ENCODE results near the gene RASAL2. TPM values are rescaled to one million over a fixed set of nuclear protein-coding genes. Genes with fewer than 3 reads are reported as not detected.

RASAL2 gene
- total and polyA plus RNA-seq, 2 experiments from 2014 or later: 16.0 to 42.2 TPM

DNA sequence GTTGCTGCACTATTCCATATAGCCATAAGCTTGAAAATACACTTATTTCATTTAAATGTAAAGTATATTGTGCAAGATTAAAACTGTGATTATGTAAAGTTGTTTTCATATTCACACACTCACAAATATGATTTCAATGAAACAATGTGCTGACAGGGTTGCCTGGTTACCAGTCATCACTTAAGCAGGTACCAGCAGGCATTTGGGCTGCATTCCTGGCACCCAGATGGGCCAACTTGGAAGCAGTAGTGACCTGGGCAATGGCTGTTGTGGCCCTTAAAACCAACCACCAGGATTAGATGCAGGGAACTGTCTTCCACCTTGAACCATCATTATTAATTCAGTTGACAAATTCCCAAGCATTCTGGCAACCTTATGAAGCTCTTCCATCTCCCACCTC, 45.0 kb upstream of the RASAL2 start:
- H3K4me1 Mint-ChIP-seq: peaks cover 37% of the 10 kb centered on the region
- Histone ChIP-seq H3K27ac (ENCODE audit: low read depth) (no peak overlapping the region), H3K4me3 (no peak overlapping the region), H3K9me2 (ENCODE audit: insufficient read depth) (no peaks in the 10 kb centered on the region; the same call in 1 of the 2 replicates), H3K27me3 (ENCODE audit: insufficient read depth) (no peaks in the 10 kb centered on the region), H4K20me1 (replicated peaks; ENCODE audit: insufficient read depth) (no peaks in the 10 kb centered on the region), H3K4me1 (ENCODE audit: insufficient read depth) (peaks cover 30% of the 10 kb centered on the region), H3F3A (replicated peaks; ENCODE audit: low read depth) (0 out of 2 replicates have a peak, but pooled peaks cover 4% of the 10 kb centered on the region), H3K36me3 (ENCODE audit: insufficient read depth) (no peaks in the 10 kb centered on the region), H3K4me2 (no peak overlapping the region), H2AFZ (no peak overlapping the region), H3K79me2 (replicated peaks; ENCODE audit: insufficient read depth) (no peaks in the 10 kb centered on the region)
- no peak for DNase-seq (ENCODE audit: low spot score)
- no peaks in the 10 kb centered on the region for H3K9me3 Mint-ChIP-seq
- H3K27ac Mint-ChIP-seq: no peak overlapping the region
- H3K4me3 Mint-ChIP-seq: no peak overlapping the region
- no peaks in the 10 kb centered on the region for H3K27me3 Mint-ChIP-seq (ENCODE audit: insufficient read depth, low read depth, poor library complexity)
- ATAC-seq: no peak
- TF ChIP-seq POLR2AphosphoS5 (IDR thresholded peaks at IDR 0.05; ENCODE audit: low read depth) (no peak), EZH2 (IDR thresholded peaks at IDR 0.05; ENCODE audit: low read depth, unreplicated experiment) (no peak), EZH2phosphoT487 (IDR thresholded peaks at IDR 0.05; ENCODE audit: unreplicated experiment) (no peak), CREB1 (CRISPR knock-in tag; IDR thresholded peaks at IDR 0.05; ENCODE audit: low read depth) (no peak), ZNF114 (CRISPR knock-in tag; IDR thresholded peaks at IDR 0.05) (no peak), CTCF (conservative IDR thresholded peaks at IDR 0.05; ENCODE audit: low read depth in 2 of 2) (no peak), STAT1 (IDR thresholded peaks at IDR 0.05; ENCODE audit: unreplicated experiment) (no peak), JUNB (IDR thresholded peaks at IDR 0.05; ENCODE audit: unreplicated experiment) (no peak), ZNF462 (CRISPR knock-in tag; IDR thresholded peaks at IDR 0.05) (no peak), NANOG (IDR thresholded peaks at IDR 0.05; ENCODE audit: borderline replicate concordance) (no peak), ETS1 (IDR thresholded peaks at IDR 0.05) (no peak), ZNF331 (CRISPR knock-in tag; IDR thresholded peaks at IDR 0.05; ENCODE audit: low read depth) (no peak)
- TF ChIP-seq, protein P1, sequence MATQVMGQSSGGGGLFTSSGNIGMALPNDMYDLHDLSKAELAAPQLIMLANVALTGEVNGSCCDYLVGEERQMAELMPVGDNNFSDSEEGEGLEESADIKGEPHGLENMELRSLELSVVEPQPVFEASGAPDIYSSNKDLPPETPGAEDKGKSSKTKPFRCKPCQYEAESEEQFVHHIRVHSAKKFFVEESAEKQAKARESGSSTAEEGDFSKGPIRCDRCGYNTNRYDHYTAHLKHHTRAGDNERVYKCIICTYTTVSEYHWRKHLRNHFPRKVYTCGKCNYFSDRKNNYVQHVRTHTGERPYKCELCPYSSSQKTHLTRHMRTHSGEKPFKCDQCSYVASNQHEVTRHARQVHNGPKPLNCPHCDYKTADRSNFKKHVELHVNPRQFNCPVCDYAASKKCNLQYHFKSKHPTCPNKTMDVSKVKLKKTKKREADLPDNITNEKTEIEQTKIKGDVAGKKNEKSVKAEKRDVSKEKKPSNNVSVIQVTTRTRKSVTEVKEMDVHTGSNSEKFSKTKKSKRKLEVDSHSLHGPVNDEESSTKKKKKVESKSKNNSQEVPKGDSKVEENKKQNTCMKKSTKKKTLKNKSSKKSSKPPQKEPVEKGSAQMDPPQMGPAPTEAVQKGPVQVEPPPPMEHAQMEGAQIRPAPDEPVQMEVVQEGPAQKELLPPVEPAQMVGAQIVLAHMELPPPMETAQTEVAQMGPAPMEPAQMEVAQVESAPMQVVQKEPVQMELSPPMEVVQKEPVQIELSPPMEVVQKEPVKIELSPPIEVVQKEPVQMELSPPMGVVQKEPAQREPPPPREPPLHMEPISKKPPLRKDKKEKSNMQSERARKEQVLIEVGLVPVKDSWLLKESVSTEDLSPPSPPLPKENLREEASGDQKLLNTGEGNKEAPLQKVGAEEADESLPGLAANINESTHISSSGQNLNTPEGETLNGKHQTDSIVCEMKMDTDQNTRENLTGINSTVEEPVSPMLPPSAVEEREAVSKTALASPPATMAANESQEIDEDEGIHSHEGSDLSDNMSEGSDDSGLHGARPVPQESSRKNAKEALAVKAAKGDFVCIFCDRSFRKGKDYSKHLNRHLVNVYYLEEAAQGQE (IDR thresholded peaks at IDR 0.05; ENCODE audit: unreplicated experiment): no peak
- H3K36me3 Mint-ChIP-seq (ENCODE audit: low read depth): no peaks in the 10 kb centered on the region

Data from GM23338 (cell line).